ENCODE results near the gene IGSF22. TPM values are rescaled to one million over a fixed set of nuclear protein-coding genes. Genes with fewer than 3 reads are reported as not detected.

The IGSF22 gene
- total and polyA plus RNA-seq, 8 donors: 0.18 to 8.3 (median 0.56) TPM; not detected in 4

DNA sequence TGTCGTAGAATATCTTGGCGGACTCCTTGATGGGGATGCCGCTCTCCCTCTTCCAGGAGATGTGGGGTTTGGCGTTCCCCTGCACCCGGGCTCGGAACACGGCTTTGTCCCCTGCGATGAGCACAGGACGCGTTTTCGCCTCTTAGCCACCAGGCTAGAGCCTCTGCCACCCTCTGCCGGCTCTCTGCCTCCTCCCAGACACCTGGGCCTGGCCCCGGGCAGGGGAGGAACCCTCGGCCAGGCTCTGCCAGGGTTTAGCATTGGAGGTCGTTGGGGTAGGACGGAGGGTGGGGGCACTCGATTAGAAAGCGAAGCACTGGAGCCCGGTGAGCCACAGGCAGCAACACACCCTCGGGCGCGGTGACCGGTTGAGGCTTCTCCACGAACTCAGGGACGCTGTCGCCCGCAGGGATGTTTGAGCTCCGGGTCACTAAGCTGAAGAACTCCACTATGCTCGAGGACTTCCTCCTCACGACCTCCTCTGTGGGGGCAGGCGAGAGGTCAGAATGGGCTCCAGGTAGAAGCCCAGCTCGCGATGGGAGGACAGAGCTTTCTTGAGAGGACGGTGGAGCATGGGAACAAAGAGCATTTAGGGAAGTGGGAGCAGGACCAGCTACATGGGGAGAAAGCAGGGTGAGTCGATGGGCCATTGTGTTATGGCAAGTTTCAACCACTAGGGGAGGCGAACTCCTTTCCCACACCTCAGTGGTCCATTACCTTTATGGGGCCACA lies 4.3 kb downstream of the IGSF22 start:
- DNase-seq: peak; percentile 40 to 78
- intact Hi-C loops (cut with DNase I; ENCODE audit: low total_unique reads): no loop called here
- peaks cover 0 to 4% (median 0%) of the 10 kb centered on the region in 3 donors for H3K27me3 ChIP-seq
- peaks cover 0 to 22% (median 15%) of the 10 kb centered on the region in 4 donors for H3K4me1 ChIP-seq
- peak overlapping the region; percentile 58 to 73 (median 61) for H3K4me3 ChIP-seq
- 1 to 5% (median 2%) methylated on average over 20 to 36 of the region's 36 CpGs for WGBS, 5 donors
- no peaks in the 10 kb centered on the region for H3K9me3 ChIP-seq
- H3K27ac ChIP-seq: peak overlapping the region; percentile 16 to 83 (median 69)
- TF ChIP-seq, protein P1, sequence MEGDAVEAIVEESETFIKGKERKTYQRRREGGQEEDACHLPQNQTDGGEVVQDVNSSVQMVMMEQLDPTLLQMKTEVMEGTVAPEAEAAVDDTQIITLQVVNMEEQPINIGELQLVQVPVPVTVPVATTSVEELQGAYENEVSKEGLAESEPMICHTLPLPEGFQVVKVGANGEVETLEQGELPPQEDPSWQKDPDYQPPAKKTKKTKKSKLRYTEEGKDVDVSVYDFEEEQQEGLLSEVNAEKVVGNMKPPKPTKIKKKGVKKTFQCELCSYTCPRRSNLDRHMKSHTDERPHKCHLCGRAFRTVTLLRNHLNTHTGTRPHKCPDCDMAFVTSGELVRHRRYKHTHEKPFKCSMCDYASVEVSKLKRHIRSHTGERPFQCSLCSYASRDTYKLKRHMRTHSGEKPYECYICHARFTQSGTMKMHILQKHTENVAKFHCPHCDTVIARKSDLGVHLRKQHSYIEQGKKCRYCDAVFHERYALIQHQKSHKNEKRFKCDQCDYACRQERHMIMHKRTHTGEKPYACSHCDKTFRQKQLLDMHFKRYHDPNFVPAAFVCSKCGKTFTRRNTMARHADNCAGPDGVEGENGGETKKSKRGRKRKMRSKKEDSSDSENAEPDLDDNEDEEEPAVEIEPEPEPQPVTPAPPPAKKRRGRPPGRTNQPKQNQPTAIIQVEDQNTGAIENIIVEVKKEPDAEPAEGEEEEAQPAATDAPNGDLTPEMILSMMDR (IDR thresholded peaks at IDR 0.05): peak in 5 of 7 experiments; percentile 62 to 83 (median 81)
- TF ChIP-seq POLR2A (IDR thresholded peaks at IDR 0.05) (no peak), POLR2AphosphoS5 (IDR thresholded peaks at IDR 0.05) (no peak)
- no peaks in the 10 kb centered on the region for H3K36me3 ChIP-seq

DNA sequence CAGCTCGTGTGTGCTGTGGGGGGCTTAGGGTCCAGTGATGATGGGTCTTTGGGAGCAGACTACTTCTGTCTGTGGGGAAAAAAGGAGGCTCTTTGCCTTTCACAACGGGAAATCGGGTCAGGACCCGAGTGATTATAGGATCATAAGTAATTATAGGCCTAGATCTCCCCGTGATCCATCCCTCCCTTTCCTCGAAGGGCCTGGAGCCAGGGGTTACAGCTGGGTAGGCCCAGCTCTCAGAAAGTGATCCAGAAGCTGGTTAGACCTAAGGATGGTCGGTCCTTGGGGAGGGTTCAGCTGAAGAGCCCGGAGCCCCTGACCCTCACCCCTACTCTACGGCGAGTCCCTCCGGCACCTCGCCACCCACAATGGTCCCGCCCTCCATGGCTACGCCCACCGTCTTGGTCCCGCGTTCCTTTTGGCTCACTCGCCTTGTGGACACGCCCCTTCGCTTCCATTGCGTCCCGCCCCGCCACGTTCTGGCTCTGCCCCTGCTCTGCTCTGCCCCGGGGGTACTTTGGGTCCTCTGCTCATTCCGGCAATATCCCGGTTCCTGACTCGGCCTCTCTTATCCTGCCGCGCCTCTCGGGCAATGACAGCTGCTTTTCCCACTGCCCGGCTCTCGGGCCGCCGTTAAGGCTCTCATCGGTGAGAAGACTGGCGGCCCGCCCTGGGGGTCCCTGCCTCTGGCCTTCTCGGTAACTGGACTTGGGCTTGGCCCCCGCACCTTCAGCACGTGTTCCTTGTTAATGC lies 5.0 kb downstream of the IGSF22 start:
- intact Hi-C loops (cut with DNase I; ENCODE audit: low total_unique reads): no loop called here
- Histone ChIP-seq H3K4me3 (peak overlapping the region; percentile 58 to 73 (median 61)), H3K27me3 (peaks cover 0 to 4% (median 0%) of the 10 kb centered on the region in 3 donors), H3K4me1 (peaks cover 0 to 22% (median 15%) of the 10 kb centered on the region in 4 donors), H3K36me3 (no peaks in the 10 kb centered on the region), H3K27ac (peak overlapping the region in 4 of 5 donors; percentile 54 to 83 (median 70)), H3K9me3 (no peaks in the 10 kb centered on the region)
- TF ChIP-seq, protein P1 (IDR thresholded peaks at IDR 0.05): no peak
- TF ChIP-seq POLR2AphosphoS5 (IDR thresholded peaks at IDR 0.05) (peak in 1 of 3 donors; percentile 23), EP300 (IDR thresholded peaks at IDR 0.05) (no peak)
- peak; percentile 81 to 95 for DNase-seq
- WGBS, 5 donors: 4 to 9% (median 5%) methylated on average over 17 to 41 of the region's 41 CpGs

DNA sequence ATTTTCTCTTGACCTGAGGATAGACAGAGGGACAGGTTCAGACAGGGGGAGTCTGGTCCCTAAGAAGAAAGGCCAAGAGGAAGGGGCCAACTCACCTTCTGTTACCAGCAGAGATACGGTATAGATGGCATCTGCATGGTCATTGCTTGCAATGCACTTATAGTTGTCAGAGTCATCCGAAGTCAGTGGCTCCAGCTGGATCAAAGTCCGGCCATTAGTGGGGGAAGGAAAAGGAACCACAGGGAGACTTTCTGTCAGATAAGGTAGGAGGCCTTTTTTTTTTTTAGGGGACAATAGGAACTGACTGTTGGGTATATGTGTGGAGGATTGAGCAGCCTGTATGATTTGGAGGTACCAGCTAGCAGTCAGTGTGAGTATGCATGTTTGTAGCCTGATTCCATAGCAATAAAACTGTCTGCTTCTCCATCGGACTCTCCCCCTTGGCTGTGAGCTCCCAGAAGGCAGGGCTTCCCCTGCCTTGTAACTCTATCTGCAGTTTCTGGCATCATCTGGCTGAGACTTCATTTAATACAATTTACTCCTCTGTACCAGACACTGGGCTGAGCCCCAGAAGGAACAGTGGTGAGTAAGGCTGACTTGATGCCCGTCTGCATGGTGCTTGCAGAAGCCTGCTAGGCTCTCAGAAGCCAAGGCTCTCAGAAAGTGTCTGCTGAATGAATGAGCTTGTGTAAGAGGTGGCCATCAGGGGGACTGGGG lies 5.7 kb downstream of the IGSF22 start:
- H3K27me3 ChIP-seq: peaks cover 0 to 4% (median 0%) of the 10 kb centered on the region in 3 donors
- WGBS, 5 donors: 69 to 84% (median 81%) methylated on average over 5 of the region's 5 CpGs
- H3K36me3 ChIP-seq: no peaks in the 10 kb centered on the region
- peak in 1 of 2 donors; percentile 58 for DNase-seq
- H3K9me3 ChIP-seq: no peaks in the 10 kb centered on the region
- H3K4me1 ChIP-seq: peaks cover 0 to 22% (median 15%) of the 10 kb centered on the region in 4 donors
- peak overlapping the region in 1 of 5 donors; percentile 69 for H3K27ac ChIP-seq
- intact Hi-C loops (cut with DNase I; ENCODE audit: low total_unique reads): no loop called here
- H3K4me3 ChIP-seq: peak overlapping the region in 3 of 4 donors; percentile 58 to 73 (median 61)
- TF ChIP-seq POLR2AphosphoS5 (IDR thresholded peaks at IDR 0.05): no peak
- TF ChIP-seq, protein P1 (IDR thresholded peaks at IDR 0.05): no peak
- TF ChIP-seq EP300 (IDR thresholded peaks at IDR 0.05): no peak
- no peak for TF ChIP-seq POLR2A (IDR thresholded peaks at IDR 0.05)

DNA sequence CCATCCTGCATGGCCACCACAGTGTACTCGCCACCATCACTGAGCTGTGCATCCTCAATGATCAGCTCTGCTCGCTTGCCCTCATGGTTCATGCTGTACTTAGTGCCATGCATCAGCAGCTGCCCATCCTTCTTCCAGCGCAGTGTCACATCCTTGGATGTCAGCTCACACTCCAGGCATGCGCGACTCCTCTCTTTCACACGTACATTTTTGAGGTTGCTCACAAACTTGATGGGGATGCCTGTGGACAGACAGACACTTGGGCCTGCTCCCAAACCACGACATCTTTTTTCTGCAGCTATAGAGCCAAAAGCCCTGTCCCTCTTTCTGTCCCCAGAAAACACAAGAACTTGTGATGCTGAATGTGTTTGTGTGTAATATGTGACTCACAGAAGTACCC lies 10.5 kb downstream of the IGSF22 start:
- Histone ChIP-seq H3K36me3 (no peaks in the 10 kb centered on the region), H3K27ac (no peak overlapping the region), H3K4me1 (peaks cover 0 to 4% (median 1%) of the 10 kb centered on the region in 4 donors), H3K4me3 (no peak overlapping the region), H3K27me3 (no peaks in the 10 kb centered on the region), H3K9me3 (no peaks in the 10 kb centered on the region)
- WGBS, 5 donors: 78 to 91% (median 86%) methylated on average over 7 of the region's 7 CpGs
- no peak for DNase-seq
- intact Hi-C loops (cut with DNase I; ENCODE audit: low total_unique reads): loop anchor here (10.0 kb wide), 1 partner anchor 71 kb away; no protein-coding TSS in a partner anchor
- TF ChIP-seq, protein P1 (IDR thresholded peaks at IDR 0.05): no peak
- TF ChIP-seq POLR2A (IDR thresholded peaks at IDR 0.05): no peak
- TF ChIP-seq EP300 (IDR thresholded peaks at IDR 0.05): no peak
- TF ChIP-seq POLR2AphosphoS5 (IDR thresholded peaks at IDR 0.05): no peak

All from stomach (tissue), 9 donors.